Memory B cell (primary cell): ENCODE data around the gene EIF2B2.
A peak's percentile ranks its signal among the peaks of the same experiment; 100 is the strongest.
"Not testable (repeated sequence)": the region's sequence is repeated elsewhere in the genome, so short reads cannot be mapped to it uniquely, and the experiment has no call there.

Experiments used
- ATAC-seq: fragments of 150-1000 bp; cut with Tn5 transposase; 2 replicates; pipeline ENCODE4 v1.10.0; 2021; ENCODE audit warnings: low read depth, mild to moderate bottlenecking, moderate library complexity
- DNase-seq, 2 donors: peaks; one replicate each; pipeline ENCODE4 v3.0.0; 2022; ENCODE audit warnings: low spot score in 2 of 2
- H3K27ac Mint-ChIP-seq: one replicate; pipeline ENCODE4 v1.8.0; 2022; ENCODE audit warnings: mild to moderate bottlenecking, moderate library complexity, mixed read lengths
- H3K27me3 Mint-ChIP-seq: one replicate; pipeline ENCODE4 v1.8.0; 2022; ENCODE audit warnings: mixed read lengths
- H3K36me3 Mint-ChIP-seq: one replicate; pipeline ENCODE4 v1.8.0; 2022; ENCODE audit warnings: mild to moderate bottlenecking, mixed read lengths
- H3K4me1 Mint-ChIP-seq: one replicate; pipeline ENCODE4 v1.8.0; 2022; ENCODE audit warnings: mixed read lengths
- H3K4me3 Mint-ChIP-seq: one replicate; pipeline ENCODE4 v1.8.0; 2022; ENCODE audit warnings: mild to moderate bottlenecking, moderate library complexity, mixed read lengths
- H3K9me3 Mint-ChIP-seq: one replicate; pipeline ENCODE4 v1.8.0; 2022; ENCODE audit warnings: mixed read lengths

Gene EIF2B2

DNA sequence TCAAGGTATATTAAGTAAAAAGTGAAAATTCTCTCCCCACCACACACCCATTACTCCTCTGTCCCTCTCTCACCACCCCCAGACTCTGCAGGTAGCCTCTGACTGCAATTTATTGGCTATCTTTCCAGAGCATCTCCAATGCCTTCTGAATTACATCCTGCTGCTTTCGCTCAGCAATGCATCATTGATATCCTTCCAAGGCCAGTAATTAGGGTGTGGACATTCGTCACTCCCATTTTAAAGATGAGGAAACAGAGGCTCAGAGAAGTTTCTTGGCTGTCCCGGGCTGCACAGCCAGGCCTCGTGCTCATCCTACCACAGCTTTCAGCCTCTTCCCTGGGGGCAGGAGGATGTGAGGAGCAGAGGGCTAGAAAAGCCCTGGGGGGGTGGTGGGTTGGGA is 23.7 kb upstream of the EIF2B2 start:
- Mint-ChIP-seq H3K27ac (no peak overlapping the region), H3K4me1 (no peaks in the 10 kb centered on the region), H3K36me3 (no peaks in the 10 kb centered on the region), H3K27me3 (no peaks in the 10 kb centered on the region), H3K9me3 (no peaks in the 10 kb centered on the region), H3K4me3 (no peak overlapping the region)
- ATAC-seq = no peak
- no peak for DNase-seq

GRCh38 chr14:74979442-74980397 is 23.0 kb upstream of the EIF2B2 start:
- H3K27me3 Mint-ChIP-seq = no peaks in the 10 kb centered on the region
- H3K4me3 Mint-ChIP-seq = no peak overlapping the region
- H3K36me3 Mint-ChIP-seq = no peaks in the 10 kb centered on the region
- DNase-seq (no peak), ATAC-seq (no peak)
- H3K27ac Mint-ChIP-seq = no peak overlapping the region
- no peaks in the 10 kb centered on the region for H3K9me3 Mint-ChIP-seq
- H3K4me1 Mint-ChIP-seq = no peaks in the 10 kb centered on the region

DNA sequence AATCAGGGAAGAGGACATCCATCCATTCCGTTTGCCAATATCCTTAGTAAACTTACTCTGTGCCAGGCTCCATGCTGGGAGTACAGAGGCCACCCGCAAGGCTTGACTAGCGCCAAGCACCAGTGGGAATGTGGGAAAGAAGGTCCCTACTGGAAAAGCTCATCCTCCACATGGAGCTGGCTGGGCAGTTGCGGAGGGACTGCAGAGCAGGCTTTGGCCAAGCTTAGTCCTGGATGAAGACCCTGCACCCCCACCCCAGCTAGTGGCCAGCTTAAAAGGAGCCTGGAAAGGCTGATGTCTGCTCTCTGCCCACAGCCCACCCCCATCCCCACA is 22.4 kb upstream of the EIF2B2 start:
- Mint-ChIP-seq H3K27me3 (no peaks in the 10 kb centered on the region), H3K9me3 (no peaks in the 10 kb centered on the region), H3K27ac (no peak overlapping the region), H3K4me3 (no peak overlapping the region), H3K4me1 (no peaks in the 10 kb centered on the region), H3K36me3 (no peaks in the 10 kb centered on the region)
- ATAC-seq (no peak), DNase-seq (no peak)

DNA sequence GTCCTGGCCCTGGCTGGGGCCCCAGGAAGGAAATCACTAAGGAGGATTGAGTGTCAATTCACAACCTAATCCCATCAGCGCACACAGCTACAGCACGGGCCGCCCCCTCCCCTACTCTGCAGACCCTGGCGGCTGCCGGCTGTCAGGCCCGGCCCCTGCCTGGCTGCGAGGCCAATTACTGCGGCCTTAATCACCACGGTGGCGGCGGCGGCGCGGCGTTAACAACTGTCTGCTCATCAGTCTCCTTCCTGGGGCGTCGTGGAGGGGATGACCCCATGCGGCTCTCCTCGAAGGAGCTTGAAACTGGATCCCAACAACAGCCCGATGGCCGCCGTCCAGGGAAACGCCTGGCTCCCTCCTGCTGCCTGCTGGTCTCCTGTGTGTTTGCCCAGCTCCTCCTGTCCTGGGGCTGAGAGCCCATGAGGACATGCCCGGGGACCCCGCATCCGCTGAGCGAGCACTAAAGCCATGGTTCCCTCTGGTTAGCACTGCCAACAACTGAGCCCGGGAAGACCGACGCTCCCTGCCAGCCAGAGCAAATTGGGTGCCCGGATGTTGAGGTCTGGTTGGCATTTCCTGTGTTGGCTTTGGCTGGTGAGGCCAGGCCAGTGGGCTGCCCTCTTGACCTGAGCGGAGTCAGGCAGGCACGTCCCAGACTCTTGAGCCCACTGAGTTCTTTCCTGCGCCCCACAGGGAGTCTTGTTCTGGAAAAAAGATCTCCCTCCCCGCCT is 21.8 kb upstream of the EIF2B2 start:
- no peaks in the 10 kb centered on the region for H3K4me1 Mint-ChIP-seq
- ATAC-seq = no peak
- H3K36me3 Mint-ChIP-seq = no peaks in the 10 kb centered on the region
- H3K27me3 Mint-ChIP-seq = no peaks in the 10 kb centered on the region
- no peak overlapping the region for H3K4me3 Mint-ChIP-seq
- H3K27ac Mint-ChIP-seq = no peak overlapping the region
- H3K9me3 Mint-ChIP-seq = no peaks in the 10 kb centered on the region
- no peak for DNase-seq

GRCh38 chr14:74981462-74981782 is 21.3 kb upstream of the EIF2B2 start:
- Mint-ChIP-seq H3K36me3 (no peaks in the 10 kb centered on the region), H3K27me3 (no peaks in the 10 kb centered on the region), H3K4me3 (no peak overlapping the region), H3K9me3 (no peaks in the 10 kb centered on the region), H3K27ac (no peak overlapping the region), H3K4me1 (no peaks in the 10 kb centered on the region)
- no peak for ATAC-seq
- DNase-seq = no peak

DNA sequence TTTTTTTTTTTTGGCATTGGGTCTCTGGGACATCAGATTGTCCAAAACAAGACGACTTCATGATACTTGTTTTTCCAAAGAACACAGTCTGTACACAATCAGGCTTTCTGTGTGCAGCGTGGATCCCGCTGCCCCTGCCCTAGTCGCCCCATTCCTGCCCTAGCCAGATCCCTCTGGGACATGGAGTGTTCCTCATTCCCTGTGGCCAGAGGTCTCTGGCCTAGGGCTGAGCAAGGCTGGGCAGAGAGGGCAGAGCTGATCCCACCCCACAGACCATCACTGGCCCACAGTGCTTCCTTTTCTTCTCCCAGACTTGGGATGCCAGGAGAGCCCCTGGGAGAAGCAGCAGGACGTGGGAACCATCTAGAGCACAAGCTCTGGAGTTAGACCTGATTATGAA is 20.9 kb upstream of the EIF2B2 start:
- Mint-ChIP-seq H3K27ac (no peak overlapping the region), H3K9me3 (no peaks in the 10 kb centered on the region), H3K27me3 (no peaks in the 10 kb centered on the region), H3K36me3 (no peaks in the 10 kb centered on the region), H3K4me3 (no peak overlapping the region), H3K4me1 (no peaks in the 10 kb centered on the region)
- DNase-seq (no peak), ATAC-seq (no peak)

- Mint-ChIP-seq H3K36me3 (no peaks in the 10 kb centered on the region), H3K27ac (no peak overlapping the region), H3K27me3 (no peaks in the 10 kb centered on the region)
These were observed 20.1 kb upstream of the EIF2B2 start for GRCh38 chr14:74982661-74983060.

GRCh38 chr14:74983343-74983742 is 19.4 kb upstream of the EIF2B2 start:
- ATAC-seq (no peak), DNase-seq (no peak)
- no peaks in the 10 kb centered on the region for H3K4me1 Mint-ChIP-seq
- H3K36me3 Mint-ChIP-seq = no peaks in the 10 kb centered on the region
- no peak overlapping the region for H3K4me3 Mint-ChIP-seq
- no peaks in the 10 kb centered on the region for H3K9me3 Mint-ChIP-seq
- no peak overlapping the region for H3K27ac Mint-ChIP-seq
- H3K27me3 Mint-ChIP-seq = no peaks in the 10 kb centered on the region

More at GRCh38 chr14:74982661-74983060, 20.1 kb upstream of the EIF2B2 start:
- no peak overlapping the region for H3K4me3 Mint-ChIP-seq
- ATAC-seq (peak; percentile 44), DNase-seq (no peak)
- no peaks in the 10 kb centered on the region for H3K9me3 Mint-ChIP-seq
- no peaks in the 10 kb centered on the region for H3K4me1 Mint-ChIP-seq

GRCh38 chr14:74984236-74985027 is 18.3 kb upstream of the EIF2B2 start:
- no peak for DNase-seq
- no peaks in the 10 kb centered on the region for H3K27me3 Mint-ChIP-seq
- no peaks in the 10 kb centered on the region for H3K4me1 Mint-ChIP-seq
- no peak overlapping the region for H3K27ac Mint-ChIP-seq
- no peaks in the 10 kb centered on the region for H3K36me3 Mint-ChIP-seq
- no peak for ATAC-seq
- no peak overlapping the region for H3K4me3 Mint-ChIP-seq
- no peaks in the 10 kb centered on the region for H3K9me3 Mint-ChIP-seq

GRCh38 chr14:74985028-74985310 is 17.8 kb upstream of the EIF2B2 start:
- Mint-ChIP-seq H3K4me3 (no peak overlapping the region), H3K27ac (no peak overlapping the region), H3K9me3 (no peaks in the 10 kb centered on the region), H3K27me3 (no peaks in the 10 kb centered on the region), H3K4me1 (no peaks in the 10 kb centered on the region), H3K36me3 (no peaks in the 10 kb centered on the region)
- ATAC-seq = no peak
- DNase-seq = no peak

DNA sequence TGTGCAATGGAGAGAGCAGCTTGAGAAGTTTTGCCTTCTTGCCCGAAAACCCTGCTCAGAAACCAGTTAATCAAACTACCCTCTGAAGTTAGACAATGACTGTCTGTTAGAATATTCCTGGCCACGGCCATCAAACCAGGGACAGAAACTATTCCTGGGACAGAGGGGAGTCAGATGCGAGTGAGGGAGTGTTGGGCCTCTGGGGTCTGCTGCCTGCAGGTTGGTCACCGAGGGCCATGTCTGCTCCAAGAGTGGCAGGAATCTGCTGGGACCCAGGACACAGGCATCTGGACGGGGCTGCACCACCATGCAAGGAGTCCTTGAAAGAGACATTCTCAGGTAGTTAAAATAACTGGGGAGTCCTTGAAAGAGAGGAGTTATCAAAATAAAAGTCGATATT is 16.9 kb upstream of the EIF2B2 start:
- no peak for ATAC-seq
- H3K36me3 Mint-ChIP-seq = no peaks in the 10 kb centered on the region
- H3K4me3 Mint-ChIP-seq = no peak overlapping the region
- no peak for DNase-seq
- no peaks in the 10 kb centered on the region for H3K4me1 Mint-ChIP-seq
- no peaks in the 10 kb centered on the region for H3K9me3 Mint-ChIP-seq
- no peaks in the 10 kb centered on the region for H3K27me3 Mint-ChIP-seq
- no peak overlapping the region for H3K27ac Mint-ChIP-seq

DNA sequence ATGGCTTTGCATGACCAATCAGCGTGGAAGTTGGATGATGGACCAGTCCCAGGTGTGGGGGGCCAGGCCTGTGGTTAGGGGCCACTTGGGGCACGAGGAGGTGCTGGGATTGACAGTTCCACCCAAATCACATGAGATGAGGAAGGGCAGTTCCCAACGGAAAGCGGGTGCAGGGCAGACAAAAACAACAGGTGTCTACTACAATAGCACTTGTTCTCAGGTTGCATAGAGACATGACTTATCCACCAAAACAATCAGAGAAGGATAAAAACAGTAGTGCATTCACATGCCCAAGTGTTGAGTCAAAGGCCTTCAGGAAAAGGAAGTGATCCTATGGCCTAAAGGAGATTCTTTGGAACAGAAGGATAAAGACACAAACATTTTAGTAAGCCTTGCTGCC is 14.6 kb upstream of the EIF2B2 start:
- no peak for DNase-seq
- Mint-ChIP-seq H3K4me1 (no peaks in the 10 kb centered on the region), H3K36me3 (no peaks in the 10 kb centered on the region), H3K27ac (no peak overlapping the region), H3K27me3 (no peaks in the 10 kb centered on the region), H3K9me3 (no peaks in the 10 kb centered on the region), H3K4me3 (no peak overlapping the region)
- no peak for ATAC-seq

DNA sequence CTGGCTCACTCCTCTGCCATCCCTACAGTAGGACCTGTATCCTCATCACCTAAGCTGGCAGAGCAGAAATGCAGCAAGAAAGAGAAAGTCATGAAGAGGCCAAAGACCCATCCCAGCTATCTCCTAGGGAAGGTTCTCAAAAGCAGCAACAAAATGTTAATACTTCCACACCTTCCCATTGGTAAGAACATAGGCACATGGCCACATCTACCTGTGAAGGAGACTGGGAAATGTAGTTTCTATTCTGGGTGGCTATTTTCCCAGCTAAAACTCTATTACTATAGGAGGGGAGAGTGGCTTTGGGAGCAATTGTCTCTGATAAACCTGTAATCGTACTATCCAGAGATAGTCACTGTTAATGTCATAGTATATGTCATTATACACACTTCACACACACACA is 13.7 kb upstream of the EIF2B2 start:
- Mint-ChIP-seq H3K4me1 (no peaks in the 10 kb centered on the region), H3K27ac (no peak overlapping the region), H3K9me3 (no peaks in the 10 kb centered on the region), H3K27me3 (peaks cover 1% of the 10 kb centered on the region), H3K36me3 (no peaks in the 10 kb centered on the region), H3K4me3 (no peak overlapping the region)
- DNase-seq = no peak
- ATAC-seq = no peak

DNA sequence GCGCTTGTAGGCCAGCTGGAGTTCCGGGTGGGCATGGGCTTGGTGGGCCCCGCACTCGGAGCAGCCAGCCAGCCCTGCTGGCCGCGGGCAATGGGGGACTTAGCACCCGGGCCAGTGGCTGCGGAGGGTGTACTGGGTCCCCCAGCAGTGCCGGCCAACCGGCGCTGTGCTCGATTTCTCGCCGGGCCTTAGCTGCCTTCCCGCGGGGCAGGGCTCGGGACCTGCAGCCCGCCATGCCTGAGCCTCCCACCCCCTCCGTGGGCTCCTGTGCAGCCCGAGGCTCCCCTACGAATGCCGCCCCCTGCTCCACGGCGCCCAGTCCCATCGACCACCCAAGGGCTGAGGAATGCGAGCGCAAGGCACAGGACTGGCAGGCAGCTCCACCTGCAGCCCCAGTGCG is 8.5 kb upstream of the EIF2B2 start:
- not testable (repeated sequence) for H3K27me3 Mint-ChIP-seq, H3K36me3 Mint-ChIP-seq, H3K4me1 Mint-ChIP-seq, ATAC-seq, H3K4me3 Mint-ChIP-seq, H3K27ac Mint-ChIP-seq, H3K9me3 Mint-ChIP-seq, DNase-seq
